H1 (cell line): ENCODE measurements around the gene NR2F2. TPM values are rescaled to one million over a fixed set of nuclear protein-coding genes. Genes with fewer than 3 reads are reported as not detected.

ENCODE experiments used
- CTCF ChIA-PET: fragments of 300-600 bp; sonication (Branson Sonifier 250); formaldehyde crosslinking; loops from one replicate; lab custom pipeline; 2021; ENCODE audit not compliant: partially characterized antibody; lab: Charles Lee
- POLR2A ChIA-PET: fragments of 300-600 bp; sonication (Branson Sonifier 250); formaldehyde crosslinking; loops from one replicate; lab custom pipeline; 2021; ENCODE audit warnings: inconsistent platforms; ENCODE audit not compliant: partially characterized antibody; lab: Charles Lee
- DNase-seq, 2 experiments: peaks; one replicate each; pipeline versions ENCODE4 v3.0.0 to v3.0.0-alpha.2; 2010 to 2022; ENCODE audit warnings: low spot score in 2 of 2, low read depth in 1 of 2, mixed read lengths in 1 of 2
- FAIRE-seq: peaks from 2 replicates; lab custom pipeline; 2011; peaks lifted over from hg19 to GRCh38; lab: Jason Lieb, UNC
- H2AFZ ChIP-seq: 2 replicates; pipeline ENCODE4 v1.8.1; 2012; ENCODE audit warnings: low read length, inconsistent platforms
- H2AK5ac ChIP-seq: 2 replicates; pipeline ENCODE4 v1.6.1; 2013; ENCODE audit warnings: low read depth, low read length
- H2BK120ac ChIP-seq: replicated peaks from 2 replicates; pipeline ENCODE3; 2013; ENCODE audit warnings: low read depth, low read length, inconsistent platforms
- H2BK12ac ChIP-seq: 2 replicates; pipeline ENCODE4 v1.6.1; 2013; ENCODE audit warnings: low read depth, low read length
- H2BK15ac ChIP-seq: 2 replicates; pipeline ENCODE4 v1.6.1; 2013; ENCODE audit warnings: low read length
- H2BK20ac ChIP-seq: 2 replicates; pipeline ENCODE4 v1.6.1; 2013; ENCODE audit warnings: low read length
- H2BK5ac ChIP-seq: 2 replicates; pipeline ENCODE4 v1.6.1; 2013; ENCODE audit warnings: low read depth, low read length
- H3K14ac ChIP-seq: 2 replicates; pipeline ENCODE4 v1.6.1; 2013; ENCODE audit warnings: inconsistent platforms; ENCODE audit not compliant: insufficient read length
- H3K18ac ChIP-seq: 2 replicates; pipeline ENCODE4 v1.6.1; 2013; ENCODE audit warnings: low read length; ENCODE audit errors: extremely low read depth
- H3K23ac ChIP-seq: 2 replicates; pipeline ENCODE4 v1.6.1; 2013; ENCODE audit warnings: inconsistent platforms; ENCODE audit not compliant: insufficient read length
- H3K23me2 ChIP-seq: 2 replicates; pipeline ENCODE4 v1.6.1; 2013; ENCODE audit warnings: low read depth, low read length
- H3K27ac ChIP-seq: 2 replicates; pipeline ENCODE4 v1.6.1; 2011; ENCODE audit warnings: low read depth, low read length, inconsistent platforms
- H3K27me3 ChIP-seq, 4 experiments: replicated peaks in 1 of 4; 1 replicate in 1 of 4; 2 replicates in 3 of 4; pipeline versions ENCODE4 v1.6.1 to v1.8.1; 2011 to 2013; ENCODE audit warnings: low read length in 3 of 4, mild to moderate bottlenecking in 3 of 4, inconsistent platforms in 2 of 4, mixed read lengths in 2 of 4, moderate library complexity in 1 of 4; ENCODE audit not compliant: control insufficient read depth in 3 of 4, insufficient read depth in 3 of 4; ENCODE audit errors: extremely low read depth in 1 of 4
- H3K36me3 ChIP-seq, 4 experiments: 2 replicates each; pipeline versions ENCODE4 v1.6.1 to v1.8.1; 2011 to 2013; ENCODE audit warnings: mild to moderate bottlenecking in 4 of 4, low read length in 3 of 4, moderate library complexity in 2 of 4, control low read depth in 1 of 4, inconsistent platforms in 1 of 4; ENCODE audit not compliant: insufficient read depth in 4 of 4, control insufficient read depth in 2 of 4
- H3K4ac ChIP-seq: replicated peaks from 2 replicates; pipeline ENCODE3; 2013; ENCODE audit warnings: low read length, low read depth, mixed read lengths, inconsistent platforms; ENCODE audit not compliant: insufficient read length
- H3K4me1 ChIP-seq, 4 experiments: replicated peaks in 1 of 4; 1 replicate in 1 of 4; 2 replicates in 3 of 4; pipeline versions ENCODE4 v1.6.1 to v1.8.1; 2011 to 2013; ENCODE audit warnings: low read length in 3 of 4, inconsistent platforms in 2 of 4, mixed read lengths in 1 of 4; ENCODE audit not compliant: insufficient read depth in 4 of 4, control insufficient read depth in 3 of 4
- H3K4me2 ChIP-seq, 2 experiments: 2 replicates each; pipeline versions ENCODE4 v1.6.1 to v1.8.1; 2011 to 2013; ENCODE audit warnings: low read depth in 2 of 2, low read length in 2 of 2, control low read depth in 1 of 2, inconsistent platforms in 1 of 2, mild to moderate bottlenecking in 1 of 2; ENCODE audit not compliant: insufficient read depth in 1 of 2
- H3K4me3 ChIP-seq, 4 experiments: fragments of 200-600, 300-600 bp in 1 of 4; sonication (generic), shearing (Covaris generic), sonication (Bioruptor Twin) in 1 of 4; 2 replicates each; pipeline versions ENCODE4 v1.5.1 to v1.8.1; 2011 to 2016; ENCODE audit warnings: low read length in 4 of 4, low read depth in 3 of 4, control low read depth in 2 of 4, inconsistent platforms in 2 of 4, mild to moderate bottlenecking in 2 of 4, mixed read lengths in 1 of 4, moderate library complexity in 1 of 4; ENCODE audit not compliant: insufficient read depth in 2 of 4; ENCODE audit errors: extremely low read depth in 1 of 4
- H3K56ac ChIP-seq: replicated peaks from 2 replicates; pipeline ENCODE3; 2013; ENCODE audit warnings: low read depth, mild to moderate bottlenecking, mixed read lengths, low read length, inconsistent platforms; ENCODE audit not compliant: insufficient read length
- H3K79me1 ChIP-seq: 2 replicates; pipeline ENCODE4 v1.6.1; 2013; ENCODE audit warnings: low read depth, low read length, control low read depth
- H3K79me2 ChIP-seq, 2 experiments: 2 replicates each; pipeline versions ENCODE4 v1.6.1 to v1.8.1; 2012 to 2013; ENCODE audit warnings: low read length in 2 of 2, mild to moderate bottlenecking in 2 of 2, inconsistent platforms in 1 of 2; ENCODE audit not compliant: insufficient read depth in 2 of 2, control insufficient read depth in 1 of 2
- H3K9ac ChIP-seq, 4 experiments: replicated peaks in 1 of 4; 1 replicate in 1 of 4; 2 replicates in 3 of 4; pipeline versions ENCODE4 v1.6.1 to v1.8.1; 2011 to 2013; ENCODE audit warnings: low read depth in 3 of 4, low read length in 3 of 4, control low read depth in 2 of 4, mild to moderate bottlenecking in 2 of 4, moderate library complexity in 2 of 4, inconsistent platforms in 1 of 4; ENCODE audit errors: extremely low read depth in 1 of 4
- H3K9me3 ChIP-seq, 2 experiments: 2 replicates each; pipeline versions ENCODE4 v1.6.1 to v1.8.1; 2012 to 2013; ENCODE audit warnings: mild to moderate bottlenecking in 2 of 2, moderate library complexity in 2 of 2, control low read depth in 1 of 2, inconsistent platforms in 1 of 2, low read depth in 1 of 2, low read length in 1 of 2, mixed read lengths in 1 of 2; ENCODE audit not compliant: insufficient read depth in 2 of 2
- H4K20me1 ChIP-seq, 2 experiments: replicated peaks in 1 of 2; 2 replicates each; pipeline versions ENCODE3 to v1.8.1; 2011 to 2013; ENCODE audit warnings: inconsistent platforms in 2 of 2, low read length in 2 of 2, mild to moderate bottlenecking in 1 of 2; ENCODE audit not compliant: insufficient read depth in 2 of 2, control insufficient read depth in 1 of 2
- H4K5ac ChIP-seq: 2 replicates; pipeline ENCODE4 v1.6.1; 2013; ENCODE audit warnings: low read length, low read depth, mixed read lengths, inconsistent platforms; ENCODE audit not compliant: insufficient read length
- H4K8ac ChIP-seq: 2 replicates; pipeline ENCODE4 v1.8.0; 2013; ENCODE audit warnings: mild to moderate bottlenecking, moderate library complexity, low read length, inconsistent platforms; ENCODE audit not compliant: insufficient read depth; ENCODE audit errors: extremely low read depth
- H4K91ac ChIP-seq: replicated peaks from 2 replicates; pipeline ENCODE3; 2013; ENCODE audit warnings: low read length, mixed read lengths, inconsistent platforms; ENCODE audit not compliant: insufficient read length
- CBX8 ChIP-seq: fragments of 300-800, 300-1000 bp; sonication (generic); IDR thresholded peaks from 2 replicates; pipeline ENCODE4 v1.7.1; 2016; ENCODE audit warnings: low read depth, low read length, borderline replicate concordance
- EZH2 ChIP-seq: fragments of 200-600 bp; sonication (generic); IDR thresholded peaks from 2 replicates; pipeline ENCODE4 v1.7.1; 2012; ENCODE audit warnings: low read depth, mild to moderate bottlenecking, moderate library complexity, low read length, inconsistent platforms; ENCODE audit not compliant: severe bottlenecking
- JUN ChIP-seq: IDR thresholded peaks from 2 replicates; pipeline ENCODE4 v1.6.1; 2011; ENCODE audit warnings: low read depth, mild to moderate bottlenecking, improper control_type of control experiment, low read length
- SUZ12 ChIP-seq: fragments of 200-600 bp; sonication (generic); IDR thresholded peaks from 2 replicates; pipeline ENCODE4 v1.6.1; 2012; ENCODE audit warnings: mild to moderate bottlenecking, inconsistent platforms, low read length, moderate library complexity, mixed read lengths
- WGBS, 2 experiments: shearing (Covaris generic) in 1 of 2; methylation state at CpG; one replicate each; pipeline versions ENCODE4 v1.1.6 to v1.1.7; 2013 to 2015; ENCODE audit warnings: low lambda C conversion rate in 2 of 2, mixed read lengths in 2 of 2, inconsistent platforms in 1 of 2, low coverage in 1 of 2, missing lambda C conversion rate in 1 of 2; ENCODE audit not compliant: insufficient replicate concordance in 2 of 2, insufficient coverage in 1 of 2, insufficient read length in 1 of 2; ENCODE audit errors: extremely low coverage in 1 of 2, missing lambda C conversion rate in 1 of 2; 5-methylcytosine and 5-hydroxymethylcytosine counted together
- polyA plus RNA-seq, 7 experiments: library from polyadenylated mRNA; depleted of rRNA in 3 of 7; stranded (reverse) in 5 of 7; unstranded in 2 of 7; fragments of >200 nt in 5 of 7; fragments of 200-250 nt in 2 of 7; gene quantifications; 1 replicate in 5 of 7; 2 replicates in 1 of 7; 4 replicates in 1 of 7; pipeline versions ENCODE4 v1.2.1 to v1.2.3, GENCODE V29; 2011 to 2013; ENCODE audit warnings: missing spikeins in 2 of 7, mixed read lengths in 2 of 7
- total RNA-seq: library from RNA; stranded (reverse); fragmentation: NEBNext Ultra II Directional; extraction: Animal tissue kit (Norgen Biotek cat#: 25700); gene quantifications from 2 replicates; pipeline ENCODE4 v1.2.1, GENCODE V29; 2021

Gene NR2F2
- total and polyA plus RNA-seq, 2 of the 8 experiments (the other 6 are each of a cell fraction or from before 2014, with no cell fraction given), result 0.03 TPM; not detected in 1

DNA sequence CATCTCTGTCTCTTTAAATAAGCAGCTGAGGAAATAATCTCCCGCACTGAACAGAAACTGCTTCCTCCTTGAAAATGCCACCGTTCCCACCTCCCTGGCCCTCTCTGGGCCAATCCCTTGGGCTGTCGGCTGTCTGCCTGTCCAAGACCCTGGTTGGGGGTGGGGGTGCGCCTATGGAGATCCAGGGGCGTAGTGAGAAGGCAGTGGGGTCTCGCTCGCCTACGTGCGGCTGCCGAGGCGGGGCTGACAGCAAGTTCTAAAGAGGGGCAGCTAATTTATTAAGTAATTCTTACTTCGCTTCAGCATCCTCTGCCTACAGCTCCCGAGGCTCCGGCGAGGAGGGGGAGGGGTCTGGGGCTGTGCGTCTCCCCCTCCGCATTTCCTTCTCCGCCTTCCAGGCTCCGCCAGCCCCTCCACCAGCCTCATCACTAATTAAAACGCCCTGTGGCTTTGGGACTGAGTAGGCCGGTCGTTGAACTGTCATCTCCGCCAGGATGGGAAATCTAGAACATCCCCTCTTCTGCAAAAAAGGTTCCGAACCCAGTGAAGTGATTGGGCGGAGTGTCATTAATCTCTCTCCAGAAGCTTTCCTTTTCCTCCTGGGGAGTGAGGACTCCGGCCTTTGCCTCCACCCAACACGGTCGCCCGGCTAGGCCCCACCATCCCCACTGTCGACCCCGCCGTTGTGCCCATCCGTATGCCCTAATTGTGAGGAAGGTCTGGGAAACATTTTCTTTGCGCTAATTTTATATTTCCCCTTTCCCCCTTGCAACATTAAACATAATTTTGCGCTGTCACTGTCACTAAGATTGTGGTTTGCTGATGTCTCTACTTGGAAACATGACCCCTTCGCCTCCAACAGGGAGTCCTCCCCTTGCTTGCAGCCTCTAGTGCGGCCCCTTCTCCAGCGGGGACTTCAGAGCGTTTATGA, 16.9 kb downstream of the NR2F2 start:
- Histone ChIP-seq H2BK15ac (no peak overlapping the region), H2AFZ (no peak overlapping the region), H2BK12ac (no peak overlapping the region), H3K4ac (no peak overlapping the region), H3K4me3 (peak overlapping the region in 3 of 4 experiments; percentile 10 to 47 (median 10); a peak in 5 of 8 replicates), H3K9ac (no peak overlapping the region), H2AK5ac (no peak overlapping the region), H3K9me3 (no peaks in the 10 kb centered on the region), H3K4me1 (peaks cover 23 to 42% (median 28%) of the 10 kb centered on the region in 4 experiments; a peak in 6 of 7 replicates), H4K91ac (no peak overlapping the region), H2BK120ac (no peak overlapping the region), H4K20me1 (peaks cover 3 to 18% of the 10 kb centered on the region in 2 experiments), H3K27me3 (peaks cover 95 to 100% (median 99%) of the 10 kb centered on the region in 4 experiments), H3K27ac (no peak overlapping the region), H2BK5ac (no peak overlapping the region), H3K36me3 (no peaks in the 10 kb centered on the region; a peak in 1 of 8 replicates), H3K23ac (no peak overlapping the region), H2BK20ac (no peak overlapping the region), H3K18ac (no peak overlapping the region), H3K14ac (no peak overlapping the region), H3K79me1 (no peaks in the 10 kb centered on the region), H3K4me2 (peak overlapping the region; percentile 59 to 67), H3K23me2 (peaks cover 6% of the 10 kb centered on the region; the same call in 1 of the 2 replicates), H3K79me2 (no peaks in the 10 kb centered on the region), H3K56ac (no peak overlapping the region), H4K8ac (no peak overlapping the region), H4K5ac (no peak overlapping the region)
- peak in 1 of 2 experiments; percentile 73 for DNase-seq
- no peak for FAIRE-seq
- ChIA-PET POLR2A (no interaction called here), CTCF (interaction anchor here (1.6 to 3.7 kb wide), 6 partner anchors 11 to 293 kb away, joined by 4 to 24 read pairs (median 5); no protein-coding TSS in a partner anchor)
- 3% methylated on average over 39 of the region's 39 CpGs; no CpG with 5 or more reads in 1 of the 2 experiments for WGBS, 2 experiments
- TF ChIP-seq CBX8, result peak; percentile 81; the same call in 1 of the 2 replicates
- TF ChIP-seq JUN, result no peak
- TF ChIP-seq SUZ12, result peak; percentile 66
- peak; percentile 70 for TF ChIP-seq EZH2
